Liver (tissue), 9 donors: ENCODE data around the gene FILIP1. TPM values are rescaled to one million over a fixed set of nuclear protein-coding genes. Genes with fewer than 3 reads are reported as not detected.

Experiments
- DNase-seq: peaks from one replicate; pipeline ENCODE4 v3.0.0-alpha.2; 2017; ENCODE audit warnings: low spot score
- H3K27ac ChIP-seq, 2 donors: one replicate each; pipeline ENCODE4 v1.7.0; 2013; ENCODE audit warnings: inconsistent platforms in 2 of 2, low read length in 2 of 2, control low read depth in 1 of 2, low read depth in 1 of 2, mild to moderate bottlenecking in 1 of 2
- H3K27me3 ChIP-seq, 4 donors: one replicate each; pipeline versions ENCODE4 v1.6.1 to v1.7.0; 2013; ENCODE audit warnings: low read length in 3 of 4, inconsistent platforms in 1 of 4, mild to moderate bottlenecking in 1 of 4, moderate library complexity in 1 of 4; ENCODE audit not compliant: control insufficient read depth in 4 of 4, insufficient read depth in 4 of 4
- H3K36me3 ChIP-seq, 4 donors: one replicate each; pipeline versions ENCODE4 v1.6.1 to v1.7.0; 2013; ENCODE audit warnings: low read length in 3 of 4, mild to moderate bottlenecking in 3 of 4, low read depth in 1 of 4, moderate library complexity in 1 of 4; ENCODE audit not compliant: control insufficient read depth in 4 of 4, insufficient read depth in 3 of 4
- H3K4me1 ChIP-seq, 4 donors: one replicate each; pipeline versions ENCODE4 v1.6.1 to v1.7.0; 2013; ENCODE audit warnings: low read length in 3 of 4, mild to moderate bottlenecking in 3 of 4, moderate library complexity in 1 of 4; ENCODE audit not compliant: control insufficient read depth in 4 of 4, insufficient read depth in 4 of 4
- H3K4me3 ChIP-seq, 3 donors: one replicate each; pipeline versions ENCODE4 v1.6.1 to v1.7.0; 2013; ENCODE audit warnings: low read length in 3 of 3, control low read depth in 1 of 3, low read depth in 1 of 3, mild to moderate bottlenecking in 1 of 3
- H3K9ac ChIP-seq, 2 donors: one replicate each; pipeline ENCODE4 v1.7.0; 2013; ENCODE audit warnings: low read length in 2 of 2, mild to moderate bottlenecking in 2 of 2, moderate library complexity in 2 of 2, control low read depth in 1 of 2, low read depth in 1 of 2
- H3K9me3 ChIP-seq, 4 donors: one replicate each; pipeline versions ENCODE4 v1.6.1 to v1.7.0; 2013; ENCODE audit warnings: low read length in 3 of 4; ENCODE audit not compliant: control insufficient read depth in 4 of 4
- CTCF ChIP-seq: fragments of 150-350 bp; IDR thresholded peaks from 2 replicates; pipeline ENCODE4 v1.5.1; 2017; ENCODE audit warnings: improper control_type of control experiment, low read depth, low read length; ENCODE audit not compliant: missing input control
- EGR1 ChIP-seq, 2 donors: IDR thresholded peaks; 2 replicates each; pipeline ENCODE4 v1.6.1; 2016 to 2018; ENCODE audit warnings: antibody characterized with exemption in 2 of 2, low read depth in 2 of 2
- FOXA1 ChIP-seq: IDR thresholded peaks from 2 replicates; pipeline ENCODE4 v1.6.1; 2016; ENCODE audit warnings: antibody characterized with exemption
- FOXA2 ChIP-seq: IDR thresholded peaks from 2 replicates; pipeline ENCODE4 v1.6.1; 2016; ENCODE audit warnings: antibody characterized with exemption
- GABPA ChIP-seq, 2 donors: IDR thresholded peaks in 1 of 2; conservative IDR thresholded peaks in 1 of 2; 2 replicates each; pipeline ENCODE4 v1.6.1; 2016; ENCODE audit warnings: antibody characterized with exemption in 2 of 2, mild to moderate bottlenecking in 1 of 2, moderate library complexity in 1 of 2
- HNF4A ChIP-seq, 2 donors: conservative IDR thresholded peaks; 2 replicates each; pipeline ENCODE4 v1.6.1; 2016; ENCODE audit warnings: antibody characterized with exemption in 2 of 2, mild to moderate bottlenecking in 2 of 2
- HNF4G ChIP-seq: IDR thresholded peaks from 2 replicates; pipeline ENCODE4 v1.6.1; 2016; ENCODE audit warnings: antibody characterized with exemption
- JUND ChIP-seq, 2 donors: IDR thresholded peaks; 2 replicates each; pipeline ENCODE4 v1.6.1; 2016; ENCODE audit warnings: antibody characterized with exemption in 2 of 2
- MAX ChIP-seq: IDR thresholded peaks from 2 replicates; pipeline ENCODE4 v1.6.1; 2016; ENCODE audit warnings: antibody characterized with exemption
- NR2F2 ChIP-seq: IDR thresholded peaks from 2 replicates; pipeline ENCODE4 v1.6.1; 2016; ENCODE audit warnings: antibody characterized with exemption
- RAD21 ChIP-seq, 2 donors: IDR thresholded peaks; 2 replicates each; pipeline ENCODE4 v1.6.1; 2016; ENCODE audit warnings: antibody characterized with exemption in 2 of 2, mild to moderate bottlenecking in 2 of 2
- RXRA ChIP-seq, 2 donors: IDR thresholded peaks; 2 replicates each; pipeline ENCODE4 v1.6.1; 2017 to 2018; ENCODE audit warnings: antibody characterized with exemption in 2 of 2, mild to moderate bottlenecking in 1 of 2
- SP1 ChIP-seq: IDR thresholded peaks from 2 replicates; pipeline ENCODE4 v1.6.1; 2018; ENCODE audit warnings: antibody characterized with exemption, mild to moderate bottlenecking
- TAF1 ChIP-seq: conservative IDR thresholded peaks from 2 replicates; pipeline ENCODE4 v1.6.1; 2016; ENCODE audit warnings: antibody characterized with exemption, mild to moderate bottlenecking
- YY1 ChIP-seq: IDR thresholded peaks from 2 replicates; pipeline ENCODE4 v1.6.1; 2016; ENCODE audit warnings: antibody characterized with exemption, mild to moderate bottlenecking
- ZBTB33 ChIP-seq: IDR thresholded peaks from 2 replicates; pipeline ENCODE4 v1.6.1; 2016; ENCODE audit warnings: antibody characterized with exemption
- WGBS: extraction: QIAGEN DNeasy Blood & Tissue Kit; methylation state at CpG from one replicate; pipeline ENCODE4 v1.1.7; 2013; 5-methylcytosine and 5-hydroxymethylcytosine counted together
- polyA plus RNA-seq, 2 donors: library from polyadenylated mRNA; stranded (reverse) in 1 of 2; unstranded in 1 of 2; fragments of 200-250 nt in 1 of 2; fragments of >200 nt in 1 of 2; fragmentation: Nextera tagmentation in 1 of 2; extraction: Ambion mirVana in 1 of 2; gene quantifications; one replicate each; pipeline versions ENCODE4 v1.2.1 to v1.2.3, GENCODE V29; 2013 to 2015
- total RNA-seq, 2 donors: library from RNA; depleted of rRNA; stranded (reverse); fragments of >200 nt; gene quantifications; one replicate each; pipeline ENCODE4 v1.2.3, GENCODE V29; 2014
- TF ChIP-seq, protein P1 (sequence below): IDR thresholded peaks from 2 replicates; pipeline ENCODE4 v1.6.1; 2016; ENCODE audit warnings: antibody characterized with exemption, mild to moderate bottlenecking
- TF ChIP-seq, protein P2 (sequence below): IDR thresholded peaks from 2 replicates; pipeline ENCODE4 v1.6.1; 2016; ENCODE audit warnings: antibody characterized with exemption
- donor health status: healthy.
- donor health status: healthy.
- donor health status: healthy.
- donor health status: healthy.
- donor health status: healthy.

FILIP1 gene
- total and polyA plus RNA-seq, 4 donors: 0.70 to 2.8 (median 1.1) TPM

DNA sequence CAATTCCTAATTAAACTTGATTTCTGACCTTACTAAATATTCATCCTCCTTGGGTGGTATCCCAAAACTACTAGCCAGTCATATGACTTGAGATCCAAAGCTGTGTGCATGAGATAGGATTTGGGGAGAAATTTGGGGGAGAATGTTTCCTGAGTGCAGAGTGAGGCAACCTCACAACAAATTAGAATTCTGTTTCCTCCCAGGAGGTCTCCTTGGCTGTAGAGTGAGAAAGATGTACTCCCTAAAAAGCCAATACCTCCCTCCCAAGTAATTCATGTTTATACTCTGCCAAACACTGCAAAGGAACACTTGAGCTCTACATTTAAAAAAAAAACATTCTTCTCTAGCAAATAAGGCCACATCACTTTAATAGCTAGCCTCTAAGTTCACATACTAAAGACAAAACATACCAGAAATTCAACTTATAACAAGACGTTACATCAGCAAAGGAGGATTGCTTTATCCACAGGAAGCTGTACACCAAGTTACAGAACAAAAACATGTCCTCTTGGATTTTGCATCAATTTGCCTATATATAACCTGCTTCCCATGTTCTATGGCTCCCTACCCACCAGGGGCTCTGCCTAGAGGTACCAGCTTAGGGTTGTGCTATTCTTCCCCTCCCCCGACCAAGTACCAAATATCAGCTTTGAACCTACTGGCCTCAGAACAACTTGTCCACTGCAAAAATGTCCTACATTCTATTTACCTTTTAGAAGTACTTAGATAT, 193.6 kb downstream of the FILIP1 start:
- H3K4me3 ChIP-seq: no peak overlapping the region
- no peaks in the 10 kb centered on the region for H3K36me3 ChIP-seq
- H3K9me3 ChIP-seq: no peaks in the 10 kb centered on the region
- no peak for DNase-seq
- TF ChIP-seq NR2F2 (no peak), CTCF (no peak), HNF4G (no peak), TAF1 (no peak)
- no peaks in the 10 kb centered on the region for H3K27me3 ChIP-seq
- H3K27ac ChIP-seq: no peak overlapping the region
- 74% methylated on average over 2 of the region's 2 CpGs for WGBS
- peaks cover 0 to 6% (median under 1%) of the 10 kb centered on the region in 4 donors for H3K4me1 ChIP-seq
- no peak overlapping the region for H3K9ac ChIP-seq

DNA sequence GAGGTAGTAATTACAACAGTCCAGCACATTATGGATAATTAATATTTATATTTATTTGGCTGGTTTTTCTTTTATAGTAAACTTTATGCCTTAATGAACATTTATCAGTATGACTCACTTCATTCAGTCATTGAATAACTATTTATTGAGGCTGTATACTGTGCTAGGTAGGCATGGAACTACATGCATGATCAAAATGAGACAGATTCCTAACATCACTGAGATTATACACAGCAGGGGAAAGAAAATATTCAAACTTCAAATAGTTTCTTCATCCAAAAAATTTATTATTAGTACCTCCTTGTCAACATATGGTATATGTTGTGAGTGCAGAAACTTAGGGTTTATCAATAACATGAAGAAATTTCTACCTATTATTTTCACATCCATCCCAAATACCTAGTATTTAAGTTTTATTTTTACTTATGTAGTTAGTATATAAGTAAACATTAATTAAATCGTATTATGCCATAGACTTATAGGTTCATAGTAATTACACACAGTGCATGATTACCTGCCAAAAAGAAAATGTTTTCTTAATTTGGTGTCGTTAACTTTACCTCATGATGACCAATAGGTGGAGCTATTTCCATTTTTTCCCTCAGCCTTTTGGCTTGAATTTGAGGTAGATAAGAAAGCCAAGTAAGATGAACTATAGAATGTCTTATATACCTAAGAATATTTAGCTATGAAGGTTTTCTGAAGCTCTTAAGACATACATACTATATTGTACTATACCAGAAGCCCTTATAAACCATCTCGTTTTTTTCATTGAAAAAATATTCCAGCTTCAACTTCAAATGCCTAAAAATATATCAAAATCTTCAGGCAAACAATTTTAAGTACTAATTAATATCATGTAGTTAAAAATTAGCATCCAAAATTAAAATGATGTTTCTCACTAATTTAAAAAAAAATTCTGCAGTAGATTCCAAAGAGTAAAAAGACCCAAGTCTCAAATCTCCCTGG, 196.5 kb downstream of the FILIP1 start:
- H3K9me3 ChIP-seq: no peaks in the 10 kb centered on the region
- H3K9ac ChIP-seq: no peak overlapping the region
- DNase-seq: no peak
- H3K27me3 ChIP-seq: no peaks in the 10 kb centered on the region
- TF ChIP-seq TAF1 (no peak), YY1 (no peak), MAX (no peak), ZBTB33 (no peak), SP1 (no peak), GABPA (IDR thresholded peaks at IDR 0.05 in 1 of 2, conservative IDR thresholded peaks at IDR 0.05 in 1 of 2) (no peak), RXRA (IDR thresholded peaks at IDR 0.05) (no peak), FOXA2 (no peak), HNF4A (conservative IDR thresholded peaks at IDR 0.05) (no peak), HNF4G (no peak), JUND (IDR thresholded peaks at IDR 0.05) (peak in 1 of 2 donors; percentile 9), NR2F2 (no peak), CTCF (peak; percentile 66), RAD21 (IDR thresholded peaks at IDR 0.05) (peak; percentile 89 to 90), EGR1 (IDR thresholded peaks at IDR 0.05; ENCODE audit: low read depth in 2 of 2) (no peak), FOXA1 (no peak)
- TF ChIP-seq, protein P1, sequence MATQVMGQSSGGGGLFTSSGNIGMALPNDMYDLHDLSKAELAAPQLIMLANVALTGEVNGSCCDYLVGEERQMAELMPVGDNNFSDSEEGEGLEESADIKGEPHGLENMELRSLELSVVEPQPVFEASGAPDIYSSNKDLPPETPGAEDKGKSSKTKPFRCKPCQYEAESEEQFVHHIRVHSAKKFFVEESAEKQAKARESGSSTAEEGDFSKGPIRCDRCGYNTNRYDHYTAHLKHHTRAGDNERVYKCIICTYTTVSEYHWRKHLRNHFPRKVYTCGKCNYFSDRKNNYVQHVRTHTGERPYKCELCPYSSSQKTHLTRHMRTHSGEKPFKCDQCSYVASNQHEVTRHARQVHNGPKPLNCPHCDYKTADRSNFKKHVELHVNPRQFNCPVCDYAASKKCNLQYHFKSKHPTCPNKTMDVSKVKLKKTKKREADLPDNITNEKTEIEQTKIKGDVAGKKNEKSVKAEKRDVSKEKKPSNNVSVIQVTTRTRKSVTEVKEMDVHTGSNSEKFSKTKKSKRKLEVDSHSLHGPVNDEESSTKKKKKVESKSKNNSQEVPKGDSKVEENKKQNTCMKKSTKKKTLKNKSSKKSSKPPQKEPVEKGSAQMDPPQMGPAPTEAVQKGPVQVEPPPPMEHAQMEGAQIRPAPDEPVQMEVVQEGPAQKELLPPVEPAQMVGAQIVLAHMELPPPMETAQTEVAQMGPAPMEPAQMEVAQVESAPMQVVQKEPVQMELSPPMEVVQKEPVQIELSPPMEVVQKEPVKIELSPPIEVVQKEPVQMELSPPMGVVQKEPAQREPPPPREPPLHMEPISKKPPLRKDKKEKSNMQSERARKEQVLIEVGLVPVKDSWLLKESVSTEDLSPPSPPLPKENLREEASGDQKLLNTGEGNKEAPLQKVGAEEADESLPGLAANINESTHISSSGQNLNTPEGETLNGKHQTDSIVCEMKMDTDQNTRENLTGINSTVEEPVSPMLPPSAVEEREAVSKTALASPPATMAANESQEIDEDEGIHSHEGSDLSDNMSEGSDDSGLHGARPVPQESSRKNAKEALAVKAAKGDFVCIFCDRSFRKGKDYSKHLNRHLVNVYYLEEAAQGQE: no peak
- TF ChIP-seq, protein P2, sequence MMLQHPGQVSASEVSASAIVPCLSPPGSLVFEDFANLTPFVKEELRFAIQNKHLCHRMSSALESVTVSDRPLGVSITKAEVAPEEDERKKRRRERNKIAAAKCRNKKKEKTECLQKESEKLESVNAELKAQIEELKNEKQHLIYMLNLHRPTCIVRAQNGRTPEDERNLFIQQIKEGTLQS: no peak
- peaks cover 0 to 3% (median 0%) of the 10 kb centered on the region in 4 donors for H3K36me3 ChIP-seq
- 9% methylated on average over 3 of the region's 3 CpGs for WGBS
- H3K4me1 ChIP-seq: peaks cover 0 to 2% (median 0%) of the 10 kb centered on the region in 4 donors
- no peak overlapping the region for H3K27ac ChIP-seq
- no peak overlapping the region for H3K4me3 ChIP-seq
